ENCODE results near the gene GGT1.
"Not testable (repeated sequence)": the region's sequence is repeated elsewhere in the genome, so short reads cannot be mapped to it uniquely, and the experiment has no call there.

GRCh38 chr22:24621244-24621643 lies 18.3 kb downstream of the GGT1 start:
- not testable (repeated sequence) for TF ChIP-seq CTCF (conservative IDR thresholded peaks at IDR 0.05; ENCODE audit: low read length); EZH2phosphoT487 (IDR thresholded peaks at IDR 0.05; ENCODE audit: borderline replicate concordance)
